BE2C (cell line): ENCODE data around the gene TRIM38. TPM values are rescaled to one million over a fixed set of nuclear protein-coding genes. Genes with fewer than 3 reads are reported as not detected.
A peak's percentile ranks its signal among the peaks of the same experiment; 100 is the strongest.

Experiments
- DNase-seq: peaks from one replicate; pipeline ENCODE4 v3.0.0-alpha.2; 2020
- H3K27me3 ChIP-seq: fragments of 250-450 bp; sonication (Bioruptor Pico); 2 replicates; pipeline ENCODE4 v1.5.1; 2020; ENCODE audit warnings: mild to moderate bottlenecking
- H3K36me3 ChIP-seq: fragments of 250-450 bp; sonication (Bioruptor Pico); 2 replicates; pipeline ENCODE4 v1.5.1; 2020; ENCODE audit warnings: mild to moderate bottlenecking
- H3K4me1 ChIP-seq: fragments of 250-450 bp; sonication (Bioruptor Pico); 2 replicates; pipeline ENCODE4 v1.5.1; 2020
- H3K4me3 ChIP-seq: 2 replicates; pipeline ENCODE4 v1.5.1; 2011; ENCODE audit warnings: low read depth, low read length
- H3K9me3 ChIP-seq: fragments of 250-450 bp; sonication (Bioruptor Pico); 2 replicates; pipeline ENCODE4 v1.5.1; 2020
- CTCF ChIP-seq: IDR thresholded peaks from 2 replicates; pipeline ENCODE4 v1.5.1; 2012; ENCODE audit warnings: mild to moderate bottlenecking, low read depth, low read length
- polyA plus RNA-seq: library from polyadenylated mRNA; unstranded; fragments of >200 nt; gene quantifications from one replicate; pipeline ENCODE4 v1.2.1, GENCODE V29; 2012; ENCODE audit warnings: low read depth, missing spikeins; ENCODE audit not compliant: insufficient read length, insufficient read depth

Gene TRIM38
- 1.4 TPM for polyA plus RNA-seq

GRCh38 chr6:25962149-25963127 lies at the start of gene TRIM38:
Gene TRIM38 (plus strand): TSS chr6:25962802. CDS start chr6:25966523, 3,721 bp downstream.
- no peaks in the 10 kb centered on the region for H3K36me3 ChIP-seq
- H3K4me3 ChIP-seq = peak within 1 kb of the TSS; percentile 6
- no peaks in the 10 kb centered on the region for H3K9me3 ChIP-seq
- no peak for DNase-seq
- H3K4me1 ChIP-seq = peaks cover 5% of the 10 kb centered on the region
- TF ChIP-seq CTCF = no peak
- H3K27me3 ChIP-seq = no peaks in the 10 kb centered on the region

- no peaks in the 10 kb centered on the region for H3K27me3 ChIP-seq
- H3K4me3 ChIP-seq = no peak overlapping the region
- H3K36me3 ChIP-seq = no peaks in the 10 kb centered on the region
- no peaks in the 10 kb centered on the region for H3K4me1 ChIP-seq
- no peaks in the 10 kb centered on the region for H3K9me3 ChIP-seq
- no peak for TF ChIP-seq CTCF
- no peak for DNase-seq
Measured at GRCh38 chr6:25913741-25914140, 48.9 kb upstream of the TRIM38 start.

GRCh38 chr6:25916330-25916729 lies 46.3 kb upstream of the TRIM38 start:
- Histone ChIP-seq H3K4me3 (no peak overlapping the region), H3K9me3 (no peaks in the 10 kb centered on the region), H3K36me3 (no peaks in the 10 kb centered on the region), H3K4me1 (no peaks in the 10 kb centered on the region), H3K27me3 (no peaks in the 10 kb centered on the region)
- no peak for DNase-seq
- no peak for TF ChIP-seq CTCF

GRCh38 chr6:25916789-25917490 lies 45.7 kb upstream of the TRIM38 start:
- no peaks in the 10 kb centered on the region for H3K4me1 ChIP-seq
- TF ChIP-seq CTCF = no peak
- no peak overlapping the region for H3K4me3 ChIP-seq
- no peaks in the 10 kb centered on the region for H3K9me3 ChIP-seq
- no peak for DNase-seq
- H3K27me3 ChIP-seq = no peaks in the 10 kb centered on the region
- no peaks in the 10 kb centered on the region for H3K36me3 ChIP-seq

- Histone ChIP-seq H3K4me3 (no peak overlapping the region), H3K36me3 (no peaks in the 10 kb centered on the region), H3K27me3 (no peaks in the 10 kb centered on the region), H3K9me3 (no peaks in the 10 kb centered on the region), H3K4me1 (no peaks in the 10 kb centered on the region)
- no peak for DNase-seq
- no peak for TF ChIP-seq CTCF
Measured at GRCh38 chr6:25918083-25918683, 44.4 kb upstream of the TRIM38 start.
